Activated CD4-positive, alpha-beta T cell treated with anti-CD3 and anti-CD28 coated beads for 1 hour (primary cell): Measurements from ENCODE around the gene CARS2.
"Not testable (repeated sequence)": the region's sequence is repeated elsewhere in the genome, so short reads cannot be mapped to it uniquely, and the experiment has no call there.

Experiments
- DNase-seq: peaks from one replicate; pipeline ENCODE4 v3.0.0-alpha.2; 2020

Gene CARS2

GRCh38 chr13:110706570-110707372 lies 855 bp upstream of the CARS2 start:
- no peak for DNase-seq

GRCh38 chr13:110705356-110705825 lies 525 bp downstream of the CARS2 start:
- DNase-seq, result no peak

GRCh38 chr13:110702591-110703526 lies 3.1 kb downstream of the CARS2 start:
- no peak for DNase-seq

GRCh38 chr13:110702089-110702488 lies 3.8 kb downstream of the CARS2 start:
- no peak for DNase-seq

DNA sequence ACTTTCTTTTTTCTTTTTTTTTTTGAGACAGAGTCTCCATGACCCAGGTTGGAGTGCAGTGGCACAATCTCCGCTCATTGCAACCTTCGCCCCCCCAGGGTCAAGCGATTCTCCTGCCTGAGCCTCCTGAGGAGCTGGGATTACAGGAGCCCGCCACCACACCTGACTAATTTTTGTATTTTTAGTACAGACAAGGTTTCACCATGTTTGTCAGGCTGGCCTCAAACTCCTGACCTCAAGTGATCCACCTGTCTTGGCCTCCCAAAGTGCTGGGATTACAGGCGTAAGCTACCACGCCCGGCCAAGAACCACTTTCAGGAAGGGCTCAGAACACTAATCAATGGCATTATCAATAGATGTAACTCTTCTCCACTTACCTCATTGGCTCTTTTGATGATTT lies 4.9 kb downstream of the CARS2 start:
- not testable (repeated sequence) for DNase-seq

DNA sequence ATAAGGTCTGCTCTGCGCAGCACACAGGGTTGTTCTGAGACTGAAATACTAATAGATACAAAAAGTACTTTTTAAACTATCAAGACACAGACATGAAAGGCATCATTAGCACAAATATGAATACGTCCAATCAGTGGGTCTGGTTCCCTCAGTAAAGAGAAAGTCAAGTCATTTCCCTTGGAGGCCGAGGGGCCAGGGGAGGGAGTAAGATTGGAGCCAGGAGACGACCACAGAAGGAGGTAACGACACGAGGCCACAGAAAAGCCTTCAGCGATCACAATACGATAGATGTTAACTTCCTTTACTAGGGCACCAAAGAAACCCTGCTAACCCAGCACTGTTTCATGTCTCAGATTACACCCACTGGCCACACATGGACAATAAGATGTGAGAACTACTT lies 5.3 kb downstream of the CARS2 start:
- no peak for DNase-seq

DNA sequence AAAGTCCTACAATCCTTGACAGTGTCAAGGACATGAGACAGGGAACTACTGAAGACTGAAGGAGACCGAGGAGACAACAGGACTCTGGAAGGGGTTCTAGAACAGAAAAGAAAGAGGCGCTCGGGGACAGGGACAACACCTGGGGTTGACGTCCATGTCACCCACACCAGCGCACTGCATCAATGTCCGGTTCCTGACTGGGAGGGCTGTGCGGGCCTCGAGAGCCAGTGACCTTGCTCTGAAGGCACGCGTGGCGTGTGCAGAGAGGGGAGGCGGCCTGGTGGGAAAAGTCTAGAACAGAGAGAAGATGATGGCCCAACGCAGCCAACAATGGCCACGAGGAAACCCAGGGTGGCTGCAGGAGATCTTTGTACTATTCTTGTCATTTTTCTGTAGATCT lies 5.7 kb downstream of the CARS2 start:
- DNase-seq, result no peak

DNA sequence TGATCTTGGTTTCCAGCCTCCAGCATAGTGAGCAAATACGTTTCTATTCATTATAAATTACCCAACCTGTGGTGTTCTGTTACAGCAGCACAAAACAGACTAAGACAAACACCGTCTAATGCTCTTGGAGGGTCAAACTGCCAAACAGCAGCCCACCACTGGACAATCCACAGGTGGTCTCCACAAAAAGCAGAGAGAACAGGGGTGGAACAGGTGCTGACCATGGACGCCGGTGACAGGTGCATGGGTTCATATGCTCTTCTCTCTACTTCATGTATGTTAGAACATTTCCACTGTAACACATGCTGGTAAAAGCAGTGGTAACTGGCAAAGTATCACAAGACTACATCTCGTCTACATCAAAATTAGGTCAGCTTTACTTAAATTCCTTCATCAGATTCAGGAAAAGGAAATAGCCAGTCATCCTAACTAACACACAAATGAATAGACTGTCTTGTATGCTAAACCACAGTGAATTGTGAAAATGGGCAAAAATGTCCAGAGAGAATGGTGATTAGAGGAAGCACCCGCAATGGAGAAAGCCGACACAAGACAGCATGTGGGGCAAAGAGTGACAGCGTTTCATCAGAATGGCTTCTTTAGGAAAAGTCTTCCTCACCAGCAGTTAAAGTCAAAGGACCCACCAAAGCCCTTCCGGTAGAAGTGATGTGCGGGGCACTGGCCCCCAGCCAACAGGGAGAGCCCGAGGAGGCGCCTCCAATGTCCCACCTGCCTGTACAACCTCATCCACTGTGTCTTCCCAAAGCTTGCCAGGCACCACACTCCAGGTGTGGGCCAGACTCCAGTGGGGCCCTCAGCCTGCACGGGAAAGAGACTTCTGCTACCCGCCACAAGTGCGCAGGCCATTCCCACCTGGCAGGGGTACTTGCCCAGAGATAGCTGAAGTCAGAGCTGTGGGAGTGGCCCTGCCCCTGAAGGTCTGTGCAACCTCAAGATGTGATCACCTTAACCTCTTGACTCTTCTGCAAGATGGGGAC lies 6.5 kb downstream of the CARS2 start:
- no peak for DNase-seq

DNA sequence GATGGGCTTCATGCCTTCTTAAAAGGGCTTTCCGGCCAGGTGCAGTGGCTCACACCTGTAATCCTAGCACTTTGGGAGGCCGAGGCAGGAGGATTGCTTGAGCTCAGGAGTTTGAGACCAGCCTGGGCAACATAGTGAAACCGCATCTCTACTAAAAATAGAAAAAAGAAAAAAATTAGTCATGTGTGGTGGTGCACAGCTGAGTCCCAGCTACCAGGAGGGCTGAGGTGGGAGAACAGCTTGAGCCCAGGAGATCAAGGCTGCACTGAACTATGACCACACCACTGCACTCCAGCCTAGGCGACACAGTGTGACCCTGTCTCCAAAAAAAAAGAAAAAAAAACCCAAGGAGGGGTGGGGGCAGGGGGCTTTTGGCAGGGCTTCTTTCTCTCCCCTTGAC lies 7.2 kb downstream of the CARS2 start:
- no peak for DNase-seq

GRCh38 chr13:110697842-110698241 lies 8.1 kb downstream of the CARS2 start:
- no peak for DNase-seq

DNA sequence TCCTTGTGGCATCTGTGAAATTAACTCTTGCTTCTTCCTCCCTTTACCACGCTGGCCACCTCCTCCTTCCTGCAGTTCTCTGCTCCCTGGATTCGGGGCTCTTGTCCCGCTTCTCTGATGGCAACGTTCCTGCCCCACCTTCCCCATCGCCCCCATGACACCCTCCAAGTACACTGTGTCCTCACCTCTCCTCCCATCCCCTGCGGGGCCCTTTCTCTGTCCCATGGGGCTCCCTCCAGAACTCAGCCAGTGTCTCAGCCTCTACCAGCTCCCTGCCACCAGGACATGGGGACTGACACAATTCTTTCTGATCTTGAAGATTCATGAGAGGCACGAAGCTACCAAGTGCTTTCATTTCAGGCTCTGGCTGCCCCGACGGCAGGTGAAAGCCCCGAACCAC lies 9.1 kb downstream of the CARS2 start:
- no peak for DNase-seq

GRCh38 chr13:110695774-110696173 lies 10.1 kb downstream of the CARS2 start:
- DNase-seq, result not testable (repeated sequence)

DNA sequence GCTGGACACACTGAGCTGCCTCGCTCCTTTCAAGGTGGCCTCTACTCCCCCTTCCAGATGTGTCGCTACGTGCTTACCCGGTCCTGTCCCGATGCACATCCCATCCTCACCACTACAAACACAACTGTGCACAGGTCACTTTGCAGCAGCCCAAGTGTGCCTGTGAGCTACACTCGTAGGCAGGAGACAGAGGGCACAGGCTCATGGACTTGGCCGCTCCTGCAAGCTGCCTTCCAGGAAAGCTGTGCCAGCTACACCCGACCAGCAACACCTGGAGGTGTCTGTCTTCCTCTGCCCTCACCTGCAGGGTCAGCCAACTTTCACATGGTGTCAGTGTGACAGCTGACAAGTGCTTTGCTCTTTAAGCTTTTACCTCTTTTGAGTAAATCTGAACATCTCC lies 15.4 kb downstream of the CARS2 start:
- DNase-seq, result no peak

DNA sequence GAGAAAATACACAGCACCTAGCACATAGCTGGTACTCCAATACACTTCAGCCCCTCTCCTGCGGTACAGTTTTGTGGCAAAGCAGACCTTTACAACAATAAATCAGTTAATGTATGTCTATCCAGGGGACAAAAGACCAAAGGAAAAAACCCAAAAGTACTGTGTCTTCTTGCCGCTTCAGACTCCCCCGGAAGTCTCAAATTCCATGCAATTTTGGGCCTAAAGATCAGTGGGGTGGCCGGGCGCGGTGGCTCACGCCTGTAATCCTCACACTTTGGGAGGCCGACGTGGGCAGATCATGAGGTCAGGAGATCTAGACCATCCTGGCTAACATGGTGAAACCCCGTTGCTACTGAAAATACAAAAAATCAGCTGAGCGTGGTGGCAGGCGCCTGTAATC lies 16.2 kb downstream of the CARS2 start:
- no peak for DNase-seq

GRCh38 chr13:110689041-110689440 lies 16.9 kb downstream of the CARS2 start:
- no peak for DNase-seq

GRCh38 chr13:110687736-110688135 lies 18.2 kb downstream of the CARS2 start:
- DNase-seq, result no peak

GRCh38 chr13:110685305-110686020 lies 20.5 kb downstream of the CARS2 start:
- no peak for DNase-seq

GRCh38 chr13:110684388-110685056 lies 21.4 kb downstream of the CARS2 start:
- DNase-seq, result no peak

GRCh38 chr13:110683921-110684320 lies 22.0 kb downstream of the CARS2 start:
- no peak for DNase-seq

DNA sequence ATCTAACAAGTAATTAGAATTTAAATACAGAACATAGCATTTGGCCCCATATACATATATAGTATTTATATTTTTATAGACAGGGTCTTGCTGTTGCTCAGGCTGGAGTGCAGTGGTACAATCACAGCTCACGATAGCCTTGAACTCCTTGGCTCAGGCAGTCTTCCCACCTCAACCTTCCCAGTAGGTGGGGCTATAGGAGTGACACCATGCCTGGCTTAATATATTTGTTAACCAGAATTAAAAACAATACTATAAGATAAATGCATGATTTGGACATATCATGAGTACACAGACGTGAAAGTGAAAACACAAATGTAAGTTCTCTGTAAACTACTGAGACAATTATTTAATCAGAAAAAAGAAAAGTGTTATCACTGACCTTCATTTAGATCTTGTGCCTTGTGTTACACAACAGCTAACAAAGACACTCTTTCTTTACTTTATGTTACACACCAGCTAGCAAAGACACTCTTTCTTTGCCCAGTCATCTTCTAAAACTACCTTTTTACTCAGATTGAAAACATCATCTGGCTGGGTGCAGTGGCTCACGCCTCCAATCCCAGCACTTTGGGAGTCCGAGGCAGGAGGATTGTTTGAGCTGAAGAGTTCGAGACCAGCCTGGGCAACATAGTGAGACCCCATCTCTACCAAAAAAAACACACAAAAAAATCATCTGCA lies 22.6 kb downstream of the CARS2 start:
- DNase-seq, result no peak

DNA sequence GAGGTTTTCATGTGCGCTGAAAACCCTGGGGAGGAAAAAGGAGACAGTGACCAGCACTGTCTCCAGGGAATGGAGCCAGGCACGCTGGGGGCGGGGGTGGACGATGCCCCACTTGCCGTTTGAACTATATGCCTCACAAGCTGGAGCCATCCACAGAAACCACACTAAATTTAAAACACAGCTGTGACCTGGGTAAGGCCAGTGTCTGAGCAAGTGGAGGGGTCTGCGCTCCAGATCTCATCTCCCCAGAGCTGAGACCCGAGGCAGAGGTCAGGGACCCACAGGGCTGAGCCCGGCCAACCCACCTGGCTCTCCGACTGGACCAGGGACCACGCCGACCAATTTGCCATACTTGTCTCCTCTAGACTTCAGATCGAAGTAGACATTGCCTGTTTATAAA lies 23.2 kb downstream of the CARS2 start:
- DNase-seq, result no peak
